IMR-90 (cell line): Measurements from ENCODE around the gene TRAPPC8. TPM values are rescaled to one million over a fixed set of nuclear protein-coding genes. Genes with fewer than 3 reads are reported as not detected.

ENCODE experiments used
- ATAC-seq: fragments of 200-7000 bp; cut with Tn5 transposase; 2 replicates; pipeline ENCODE4 v1.9.1; 2020; ENCODE audit warnings: low read depth, mild to moderate bottlenecking, moderate library complexity
- BruUV-seq: library from RNA; stranded (reverse); fragments of 400-500 nt; replicated peaks from 2 replicates; lab custom pipeline; 2021; lab: Mats Ljungman, UMichigan
- CTCF ChIA-PET: fragments of 300-600 bp; formaldehyde crosslinking; extraction: SDS; loops from one replicate; lab custom pipeline; 2021; ENCODE audit warnings: antibody characterized with exemption; lab: Yijun Ruan, JAX
- POLR2A ChIA-PET: fragments of 300-600 bp; sonication (Branson Sonifier 250); formaldehyde crosslinking; loops from one replicate; lab custom pipeline; 2022; ENCODE audit warnings: antibody characterized with exemption; ENCODE audit not compliant: unreplicated experiment; lab: Charles Lee
- DNase-seq: peaks from one replicate; pipeline ENCODE4 v3.0.0; 2013
- H2AFZ ChIP-seq: replicated peaks from 2 replicates; pipeline ENCODE3; 2013; ENCODE audit warnings: low read length, mild to moderate bottlenecking; ENCODE audit not compliant: poor library complexity
- H2AK5ac ChIP-seq: 2 replicates; pipeline ENCODE4 v1.6.1; 2013; ENCODE audit warnings: low read depth, low read length, inconsistent platforms
- H2AK9ac ChIP-seq: replicated peaks from 2 replicates; pipeline ENCODE3; 2013; ENCODE audit warnings: mild to moderate bottlenecking, low read depth, low read length, moderate library complexity; ENCODE audit not compliant: poor library complexity
- H2BK120ac ChIP-seq: 2 replicates; pipeline ENCODE4 v1.6.1; 2013; ENCODE audit warnings: low read depth, low read length, inconsistent platforms
- H2BK15ac ChIP-seq: 3 replicates; pipeline ENCODE4 v1.6.1; 2013; ENCODE audit warnings: low read depth, low read length, inconsistent platforms
- H2BK20ac ChIP-seq: 2 replicates; pipeline ENCODE4 v1.6.1; 2013; ENCODE audit warnings: low read depth, mild to moderate bottlenecking, inconsistent platforms, low read length, moderate library complexity
- H2BK5ac ChIP-seq: 2 replicates; pipeline ENCODE4 v1.6.1; 2013; ENCODE audit warnings: mild to moderate bottlenecking, low read depth, low read length, inconsistent platforms; ENCODE audit not compliant: poor library complexity, severe bottlenecking
- H3K14ac ChIP-seq: replicated peaks from 2 replicates; pipeline ENCODE4 v1.6.1; 2013; ENCODE audit warnings: low read depth, low read length, inconsistent platforms
- H3K18ac ChIP-seq: 2 replicates; pipeline ENCODE4 v1.6.1; 2013; ENCODE audit warnings: low read depth, low read length, control low read depth
- H3K23ac ChIP-seq: 2 replicates; pipeline ENCODE4 v1.6.1; 2013; ENCODE audit warnings: low read depth, low read length, inconsistent platforms
- H3K27ac ChIP-seq: 2 replicates; pipeline ENCODE4 v1.5.1; 2013; ENCODE audit warnings: mild to moderate bottlenecking, control low read depth, low read length; ENCODE audit not compliant: insufficient read depth
- H3K27me3 ChIP-seq: 2 replicates; pipeline ENCODE4 v1.6.1; 2013; ENCODE audit warnings: low read length; ENCODE audit not compliant: control insufficient read depth, insufficient read depth
- H3K36me3 ChIP-seq: 2 replicates; pipeline ENCODE4 v1.6.1; 2013; ENCODE audit warnings: low read length, mixed read lengths; ENCODE audit not compliant: control insufficient read depth, insufficient read depth
- H3K4ac ChIP-seq: 2 replicates; pipeline ENCODE4 v1.6.1; 2013; ENCODE audit warnings: low read depth, low read length, inconsistent platforms
- H3K4me1 ChIP-seq: 2 replicates; pipeline ENCODE4 v1.6.1; 2013; ENCODE audit warnings: low read length, mixed read lengths; ENCODE audit not compliant: control insufficient read depth, insufficient read depth
- H3K4me2 ChIP-seq: 2 replicates; pipeline ENCODE4 v1.6.1; 2013; ENCODE audit warnings: low read depth, mild to moderate bottlenecking, control low read depth, low read length, moderate library complexity
- H3K4me3 ChIP-seq: 2 replicates; pipeline ENCODE4 v1.5.1; 2013; ENCODE audit warnings: low read depth, mild to moderate bottlenecking, control low read depth, low read length, moderate library complexity; ENCODE audit not compliant: insufficient read depth
- H3K56ac ChIP-seq: 2 replicates; pipeline ENCODE4 v1.6.1; 2013; ENCODE audit warnings: low read length, inconsistent platforms; ENCODE audit not compliant: insufficient read depth; ENCODE audit errors: extremely low read depth
- H3K79me1 ChIP-seq, 2 experiments: 2 replicates each; pipeline ENCODE4 v1.6.1; 2013; ENCODE audit warnings: low read length in 2 of 2, inconsistent platforms in 1 of 2, low read depth in 1 of 2
- H3K9ac ChIP-seq: 2 replicates; pipeline ENCODE4 v1.6.1; 2013; ENCODE audit warnings: low read depth, low read length, control low read depth
- H3K9me1 ChIP-seq: 2 replicates; pipeline ENCODE4 v1.6.1; 2013; ENCODE audit warnings: low read length, inconsistent platforms; ENCODE audit not compliant: insufficient read depth
- H3K9me3 ChIP-seq: 2 replicates; pipeline ENCODE4 v1.6.1; 2013; ENCODE audit warnings: low read length; ENCODE audit not compliant: control insufficient read depth, insufficient read depth
- H4K20me1 ChIP-seq: 2 replicates; pipeline ENCODE4 v1.6.1; 2013; ENCODE audit warnings: low read length, inconsistent platforms; ENCODE audit not compliant: insufficient read depth
- H4K5ac ChIP-seq: 2 replicates; pipeline ENCODE4 v1.6.1; 2013; ENCODE audit warnings: mild to moderate bottlenecking, low read depth, low read length, control low read depth
- H4K8ac ChIP-seq, 2 experiments: 2 replicates each; pipeline ENCODE4 v1.6.1; 2013; ENCODE audit warnings: low read depth in 2 of 2, low read length in 2 of 2, control low read depth in 1 of 2, inconsistent platforms in 1 of 2
- H4K91ac ChIP-seq: 2 replicates; pipeline ENCODE4 v1.6.1; 2013; ENCODE audit warnings: low read depth, low read length, inconsistent platforms; ENCODE audit not compliant: insufficient read depth
- BHLHE40 ChIP-seq: fragments of 150-350 bp; IDR thresholded peaks from 2 replicates; pipeline ENCODE4 v1.6.1; 2016; ENCODE audit warnings: mild to moderate bottlenecking, low read depth, low read length
- CEBPB ChIP-seq: IDR thresholded peaks from 2 replicates; pipeline ENCODE4 v1.6.1; 2012; ENCODE audit warnings: low read depth, low read length, improper control_type of control experiment
- CHD1 ChIP-seq: IDR thresholded peaks from 2 replicates; pipeline ENCODE4 v1.6.1; 2012; ENCODE audit warnings: low read depth, low read length, improper control_type of control experiment
- FOS ChIP-seq: fragments of 150-350 bp; IDR thresholded peaks from 2 replicates; pipeline ENCODE4 v1.6.1; 2016; ENCODE audit warnings: low read depth, low read length
- MAFK ChIP-seq: IDR thresholded peaks from 2 replicates; pipeline ENCODE4 v1.6.1; 2012; ENCODE audit warnings: low read depth, low read length, improper control_type of control experiment
- MAZ ChIP-seq: IDR thresholded peaks from 2 replicates; pipeline ENCODE4 v1.6.1; 2012; ENCODE audit warnings: low read depth, mild to moderate bottlenecking, low read length, improper control_type of control experiment, moderate library complexity, borderline replicate concordance
- MXI1 ChIP-seq: IDR thresholded peaks from 2 replicates; pipeline ENCODE4 v1.6.1; 2012; ENCODE audit warnings: low read depth, mild to moderate bottlenecking, low read length, moderate library complexity, borderline replicate concordance
- NFE2L2 ChIP-seq: fragments of 150-350 bp; IDR thresholded peaks from 2 replicates; pipeline ENCODE4 v1.6.1; 2016; ENCODE audit warnings: low read depth, mild to moderate bottlenecking, low read length
- POLR2A ChIP-seq: IDR thresholded peaks from 2 replicates; pipeline ENCODE4 v1.6.1; 2012; ENCODE audit warnings: mild to moderate bottlenecking, low read depth, low read length
- RAD21 ChIP-seq: IDR thresholded peaks from 2 replicates; pipeline ENCODE4 v1.6.1; 2012; ENCODE audit warnings: low read length, improper control_type of control experiment
- RCOR1 ChIP-seq: IDR thresholded peaks from 2 replicates; pipeline ENCODE4 v1.6.1; 2012; ENCODE audit warnings: mild to moderate bottlenecking, low read length, improper control_type of control experiment; ENCODE audit not compliant: insufficient replicate concordance
- RFX5 ChIP-seq: IDR thresholded peaks from 2 replicates; pipeline ENCODE4 v1.8.0; 2012; ENCODE audit warnings: low read depth, mild to moderate bottlenecking, low read length, moderate library complexity
- SMC3 ChIP-seq: fragments of 150-350 bp; IDR thresholded peaks from 2 replicates; pipeline ENCODE4 v1.6.1; 2016; ENCODE audit warnings: low read depth, mild to moderate bottlenecking, antibody characterized with exemption, low read length, moderate library complexity
- WGBS, 2 experiments: methylation state at CpG; one replicate each; pipeline versions ENCODE4 v1.1.5 to v1.1.7; 2013; ENCODE audit warnings: missing lambda C conversion rate in 2 of 2; ENCODE audit not compliant: insufficient read length in 1 of 2; ENCODE audit errors: extremely low coverage in 2 of 2; 5-methylcytosine and 5-hydroxymethylcytosine counted together
- dilution Hi-C: fragments of 300-500 bp; cut with HindIII; formaldehyde crosslinking; loops from one replicate; pipeline ENCODE4 v1.14.3; 2018; ENCODE audit warnings: low sequenced_read_pairs; ENCODE audit not compliant: unreplicated experiment
- in situ Hi-C: fragments of 300-500 bp; cut with MboI; formaldehyde crosslinking; loops from 3 replicates; pipeline ENCODE4 v1.14.3; 2019; ENCODE audit warnings: low sequenced_read_pairs, inconsistent platforms, mixed read lengths
- intact Hi-C: fragments of 100-400 bp; cut with micrococcal nuclease; formaldehyde crosslinking; loops from 2 replicates; pipeline ENCODE4 v1.10.0; 2022
- polyA plus RNA-seq, 3 experiments: library from polyadenylated mRNA; depleted of rRNA; stranded (reverse); fragments of >200 nt; gene quantifications; 2 replicates each; pipeline ENCODE4 v1.2.3, GENCODE V29; 2012; ENCODE audit warnings: low replicate concordance in 1 of 3
- total RNA-seq: library from RNA; depleted of rRNA; stranded (reverse); fragments of >200 nt; gene quantifications from 2 replicates; pipeline ENCODE4 v1.2.3, GENCODE V29; 2012
- TF ChIP-seq, protein P1 (sequence below): fragments of 150-350 bp; IDR thresholded peaks from 2 replicates; pipeline ENCODE4 v1.6.1; 2017; ENCODE audit warnings: mild to moderate bottlenecking, antibody characterized with exemption, low read length, low read depth
- TF ChIP-seq, protein P2 (sequence below): conservative IDR thresholded peaks from 2 replicates; pipeline ENCODE4 v1.5.1; 2012; ENCODE audit warnings: mild to moderate bottlenecking, low read depth, low read length, improper control_type of control experiment
- TF ChIP-seq, protein P3 (sequence below): fragments of 150-350 bp; IDR thresholded peaks from 2 replicates; pipeline ENCODE4 v1.6.1; 2016; ENCODE audit warnings: low read depth, mild to moderate bottlenecking, low read length, moderate library complexity, borderline replicate concordance

The TRAPPC8 gene
- total and polyA plus RNA-seq, 2 of the 4 experiments (the other 2 are of a cell fraction): 21.8 to 54.3 TPM

DNA sequence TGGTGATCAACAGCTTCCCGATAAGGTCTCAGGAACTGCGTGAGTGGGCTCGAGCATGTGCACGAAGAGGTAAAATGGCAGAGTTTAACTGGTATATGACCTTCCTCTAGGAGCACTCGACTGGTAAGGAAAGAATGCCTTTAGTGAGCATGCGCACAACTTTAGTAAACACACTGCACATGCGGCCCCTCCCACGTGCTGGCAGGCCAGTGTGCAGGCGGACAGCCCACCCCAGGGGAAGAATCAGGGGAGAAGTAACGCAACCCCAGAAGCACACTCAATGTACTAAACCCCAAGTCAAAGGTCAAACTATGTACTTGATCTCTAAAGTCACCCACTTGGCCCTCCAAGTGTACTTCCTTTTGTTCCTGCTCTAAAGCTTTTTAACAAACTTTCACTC is 153.5 kb downstream of the TRAPPC8 start:
- no peak for ATAC-seq
- CTCF ChIA-PET: no interaction called here

More for the DNA sequence above, 153.5 kb downstream of the TRAPPC8 start:
- Histone ChIP-seq H2BK120ac (no peak overlapping the region), H3K4ac (no peak overlapping the region), H3K14ac (no peak overlapping the region), H2AK9ac (no peak overlapping the region), H3K56ac (no peak overlapping the region), H3K27ac (no peak overlapping the region), H2BK5ac (no peak overlapping the region), H3K9me3 (no peaks in the 10 kb centered on the region), H4K20me1 (no peaks in the 10 kb centered on the region), H4K8ac (no peak overlapping the region), H3K4me1 (no peaks in the 10 kb centered on the region), H3K4me2 (no peak overlapping the region), H2AK5ac (no peak overlapping the region), H4K91ac (no peak overlapping the region), H2BK20ac (no peak overlapping the region), H3K4me3 (no peak overlapping the region), H3K27me3 (no peaks in the 10 kb centered on the region), H3K18ac (no peak overlapping the region), H4K5ac (no peak overlapping the region), H2BK15ac (no peak overlapping the region), H2AFZ (no peak overlapping the region), H3K9ac (no peak overlapping the region), H3K9me1 (no peaks in the 10 kb centered on the region), H3K79me1 (no peaks in the 10 kb centered on the region), H3K23ac (no peak overlapping the region), H3K36me3 (no peaks in the 10 kb centered on the region)
- WGBS, 2 experiments: 67% methylated on average over 3 of the region's 10 CpGs; no CpG with 5 or more reads in 1 of the 2 experiments
- POLR2A ChIA-PET: no interaction called here
- TF ChIP-seq BHLHE40 (no peak), SMC3 (no peak), RCOR1 (no peak), RFX5 (no peak), RAD21 (no peak), FOS (no peak), MXI1 (no peak), MAZ (no peak), CEBPB (no peak), MAFK (no peak), CHD1 (no peak), NFE2L2 (no peak), POLR2A (no peak)
- TF ChIP-seq, protein P1, sequence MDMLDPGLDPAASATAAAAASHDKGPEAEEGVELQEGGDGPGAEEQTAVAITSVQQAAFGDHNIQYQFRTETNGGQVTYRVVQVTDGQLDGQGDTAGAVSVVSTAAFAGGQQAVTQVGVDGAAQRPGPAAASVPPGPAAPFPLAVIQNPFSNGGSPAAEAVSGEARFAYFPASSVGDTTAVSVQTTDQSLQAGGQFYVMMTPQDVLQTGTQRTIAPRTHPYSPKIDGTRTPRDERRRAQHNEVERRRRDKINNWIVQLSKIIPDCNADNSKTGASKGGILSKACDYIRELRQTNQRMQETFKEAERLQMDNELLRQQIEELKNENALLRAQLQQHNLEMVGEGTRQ: no peak
- TF ChIP-seq, protein P2, sequence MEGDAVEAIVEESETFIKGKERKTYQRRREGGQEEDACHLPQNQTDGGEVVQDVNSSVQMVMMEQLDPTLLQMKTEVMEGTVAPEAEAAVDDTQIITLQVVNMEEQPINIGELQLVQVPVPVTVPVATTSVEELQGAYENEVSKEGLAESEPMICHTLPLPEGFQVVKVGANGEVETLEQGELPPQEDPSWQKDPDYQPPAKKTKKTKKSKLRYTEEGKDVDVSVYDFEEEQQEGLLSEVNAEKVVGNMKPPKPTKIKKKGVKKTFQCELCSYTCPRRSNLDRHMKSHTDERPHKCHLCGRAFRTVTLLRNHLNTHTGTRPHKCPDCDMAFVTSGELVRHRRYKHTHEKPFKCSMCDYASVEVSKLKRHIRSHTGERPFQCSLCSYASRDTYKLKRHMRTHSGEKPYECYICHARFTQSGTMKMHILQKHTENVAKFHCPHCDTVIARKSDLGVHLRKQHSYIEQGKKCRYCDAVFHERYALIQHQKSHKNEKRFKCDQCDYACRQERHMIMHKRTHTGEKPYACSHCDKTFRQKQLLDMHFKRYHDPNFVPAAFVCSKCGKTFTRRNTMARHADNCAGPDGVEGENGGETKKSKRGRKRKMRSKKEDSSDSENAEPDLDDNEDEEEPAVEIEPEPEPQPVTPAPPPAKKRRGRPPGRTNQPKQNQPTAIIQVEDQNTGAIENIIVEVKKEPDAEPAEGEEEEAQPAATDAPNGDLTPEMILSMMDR: no peak
- TF ChIP-seq, protein P3, sequence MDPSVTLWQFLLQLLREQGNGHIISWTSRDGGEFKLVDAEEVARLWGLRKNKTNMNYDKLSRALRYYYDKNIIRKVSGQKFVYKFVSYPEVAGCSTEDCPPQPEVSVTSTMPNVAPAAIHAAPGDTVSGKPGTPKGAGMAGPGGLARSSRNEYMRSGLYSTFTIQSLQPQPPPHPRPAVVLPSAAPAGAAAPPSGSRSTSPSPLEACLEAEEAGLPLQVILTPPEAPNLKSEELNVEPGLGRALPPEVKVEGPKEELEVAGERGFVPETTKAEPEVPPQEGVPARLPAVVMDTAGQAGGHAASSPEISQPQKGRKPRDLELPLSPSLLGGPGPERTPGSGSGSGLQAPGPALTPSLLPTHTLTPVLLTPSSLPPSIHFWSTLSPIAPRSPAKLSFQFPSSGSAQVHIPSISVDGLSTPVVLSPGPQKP: no peak
- BruUV-seq: no TSS peak
- in situ Hi-C loops: no loop called here
- intact Hi-C loops: no loop called here
- dilution Hi-C loops: no loop called here
- no peak for DNase-seq
